Head of caudate nucleus (tissue), 42 donors: Measurements from ENCODE around the gene TCEA2.

Experiments
- DNase-seq, 42 donors: peaks; one replicate each; pipeline versions ENCODE4 v3.0.0 to v3.0.0-alpha.2; 2020 to 2021; ENCODE audit warnings: mixed read lengths in 7 of 42
- intact Hi-C: fragments of 100-400 bp; cut with DNase I; formaldehyde crosslinking; loops from one replicate; pipeline ENCODE4 v1.15.0; 2022

TCEA2 gene

DNA sequence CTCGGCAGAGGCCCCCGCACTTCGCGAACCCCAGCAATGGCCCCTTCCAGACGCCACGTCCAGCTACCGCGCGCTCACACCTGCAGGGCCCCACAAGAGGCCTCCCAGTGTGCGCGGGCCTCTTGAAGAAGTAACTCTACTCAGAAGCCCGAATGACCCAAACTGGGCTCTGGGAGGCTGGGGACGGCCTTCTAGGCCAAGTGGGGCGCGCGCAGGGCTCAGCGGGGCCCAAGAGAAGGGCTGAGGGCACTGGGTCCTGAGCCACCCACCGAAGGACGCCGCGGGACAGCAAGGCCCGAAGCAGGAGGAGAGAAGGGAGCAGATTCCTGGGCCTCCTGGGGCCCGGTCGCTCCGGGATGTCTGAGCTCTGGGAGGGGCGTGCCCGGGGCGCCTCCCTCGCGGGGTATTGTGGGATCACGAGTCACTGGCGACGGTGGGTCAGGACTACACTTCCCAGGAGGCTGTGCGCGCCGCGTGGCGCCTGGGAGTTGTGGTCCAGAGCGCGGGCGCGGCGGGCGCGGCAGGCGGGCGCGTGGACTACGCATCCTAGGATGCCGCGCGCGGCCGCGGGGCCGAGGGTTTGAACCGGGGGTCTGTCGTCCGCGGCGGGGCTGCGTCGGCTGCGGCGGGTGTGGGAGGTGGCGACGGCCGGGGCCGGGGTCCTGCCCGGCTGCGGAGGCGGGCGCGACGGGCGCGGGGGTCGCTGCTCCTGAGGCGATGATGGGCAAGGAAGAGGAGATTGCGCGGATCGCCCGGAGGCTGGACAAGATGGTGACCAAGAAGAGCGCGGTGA, at the start of gene TCEA2:
TCEA2 (plus strand) TSS at position 603 of the 793 bp plus-strand sequence; CDS start at position 718, 115 bp downstream.
- intact Hi-C loops: loop anchor here (5.0 kb wide), 1 partner anchor 105 kb away; the partner anchor contains the start of gene UCKL1
- peak; percentile 96 to 100 (median 99) for DNase-seq

DNA sequence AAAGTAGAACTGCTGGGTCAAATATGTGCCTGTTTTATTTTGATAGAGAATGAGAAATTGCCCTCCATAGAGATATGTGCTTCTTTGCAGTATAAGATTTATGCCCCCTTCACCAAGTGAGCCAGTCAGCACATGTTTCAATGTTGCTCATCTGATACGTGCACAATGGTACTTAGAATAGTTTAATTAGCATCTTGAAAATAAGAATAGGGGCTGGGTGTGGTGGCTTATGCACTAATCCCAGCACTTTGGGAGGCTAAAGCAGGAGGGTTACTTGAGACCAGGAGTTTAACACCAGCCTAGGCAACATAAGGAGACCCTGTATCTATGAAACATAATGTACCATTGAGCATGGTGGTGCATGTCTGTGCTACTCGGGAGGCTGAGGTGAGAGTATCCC, 47.4 kb upstream of the TCEA2 start:
- DNase-seq: no peak
- intact Hi-C loops: no loop called here

DNA sequence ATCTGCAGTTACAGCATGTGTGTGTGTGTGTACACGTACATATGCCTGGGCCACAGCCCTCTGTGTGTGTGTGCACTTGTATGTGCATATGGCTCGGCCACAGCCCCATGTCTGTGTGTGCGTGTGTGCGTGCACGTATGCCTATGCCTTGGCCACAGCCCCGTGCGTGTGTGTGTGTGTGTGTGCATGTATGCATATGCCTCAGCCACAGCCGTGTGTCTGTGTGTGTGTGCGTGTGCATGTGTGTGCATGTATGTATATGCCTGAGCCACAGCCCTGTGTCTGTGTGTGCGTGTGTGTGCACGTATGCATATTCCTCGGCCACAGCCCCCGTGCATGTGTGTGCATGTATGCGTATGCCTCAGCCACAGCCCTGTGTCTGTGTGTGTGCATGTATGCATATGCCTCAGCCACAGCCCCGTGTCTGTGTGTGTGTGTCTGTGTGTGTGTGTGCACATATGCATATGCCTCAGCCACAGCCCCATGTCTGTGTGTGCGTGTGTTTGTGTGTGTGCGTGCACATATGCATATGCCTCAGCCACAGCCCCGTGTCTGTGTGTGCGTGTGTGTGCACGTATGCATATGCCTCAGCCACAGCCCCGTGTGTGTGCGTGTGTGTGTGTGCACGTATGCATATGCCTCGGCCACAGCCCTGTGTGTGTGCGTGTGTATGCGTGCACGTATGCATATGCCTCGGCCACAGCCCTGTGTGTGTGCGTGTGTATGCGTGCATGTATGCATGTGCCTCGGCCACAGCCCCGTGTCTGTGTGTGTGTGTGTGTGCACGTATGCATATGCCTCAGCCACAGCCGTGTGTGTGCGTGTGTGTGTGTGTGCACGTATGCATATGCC, 41.6 kb upstream of the TCEA2 start:
- DNase-seq: no peak
- intact Hi-C loops: no loop called here

DNA sequence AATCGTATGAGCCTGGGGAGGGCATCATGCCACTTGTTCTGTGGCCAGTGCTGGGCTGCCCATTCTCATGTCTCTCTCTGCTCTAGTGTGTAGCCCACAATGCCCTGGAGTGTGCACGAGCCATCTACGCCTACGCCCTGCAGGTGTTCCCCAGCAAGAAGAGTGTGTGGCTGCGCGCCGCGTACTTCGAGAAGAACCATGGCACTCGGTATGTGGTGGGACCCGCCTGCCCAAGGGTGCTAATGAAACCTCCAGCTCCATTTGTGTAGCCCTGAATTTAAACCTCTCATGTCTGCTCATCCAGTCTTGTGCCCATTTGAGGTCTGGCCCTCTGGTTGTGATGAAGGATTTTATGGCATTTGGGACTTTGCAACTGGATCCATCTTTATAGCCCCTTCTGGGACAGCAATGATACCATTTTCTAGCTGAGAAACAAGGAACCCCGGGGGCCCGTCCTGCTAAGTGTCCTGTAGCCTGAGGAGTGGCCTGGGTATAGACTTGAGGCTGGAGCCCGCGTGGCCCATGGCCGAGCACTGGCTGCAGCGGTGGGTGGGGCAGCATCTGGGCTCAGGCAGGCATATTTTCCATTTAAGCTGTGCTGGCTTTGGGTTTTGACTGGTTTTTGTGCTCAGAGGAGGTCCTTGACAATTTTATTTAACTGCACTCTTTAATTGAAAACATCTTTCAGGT, 40.2 kb upstream of the TCEA2 start:
- intact Hi-C loops: no loop called here
- no peak for DNase-seq

DNA sequence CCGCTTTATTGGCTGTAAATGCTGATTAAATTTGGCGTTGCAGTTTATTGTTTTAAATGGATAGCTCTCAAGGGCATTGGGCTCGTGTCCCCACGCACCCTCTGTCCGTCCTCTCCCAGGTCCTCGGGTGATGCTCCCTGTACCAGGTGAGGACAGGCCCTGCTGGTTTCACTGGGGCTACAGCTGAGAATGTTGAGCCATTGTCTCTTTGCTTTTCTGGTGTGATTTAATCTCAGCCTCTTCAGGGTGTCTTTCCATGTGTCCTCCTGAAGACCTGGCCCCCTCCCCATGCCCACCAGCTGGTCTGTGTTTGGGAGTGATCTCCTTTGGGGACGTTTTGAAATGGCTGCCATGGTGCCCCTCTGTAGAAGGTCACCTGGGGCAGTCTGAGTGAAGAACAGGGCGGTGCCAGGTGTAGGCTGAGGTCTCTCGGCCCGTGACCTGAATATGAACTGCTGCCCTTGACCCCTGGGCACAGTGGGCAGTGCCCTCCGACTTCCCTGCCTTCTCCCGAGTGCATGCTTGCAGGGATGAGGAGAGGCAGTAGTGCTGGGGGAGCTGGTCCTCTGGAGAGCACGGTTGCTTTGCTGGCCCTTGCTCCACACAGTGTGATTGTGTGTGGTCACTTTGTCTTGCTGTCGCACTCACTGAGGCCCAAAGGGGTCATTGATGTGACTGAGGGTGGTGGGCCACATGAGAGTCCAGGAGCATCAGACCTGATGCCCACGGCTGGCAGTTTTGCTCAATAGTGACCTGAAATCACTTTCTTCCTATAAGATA, 39.4 kb upstream of the TCEA2 start:
- intact Hi-C loops: no loop called here
- no peak for DNase-seq

DNA sequence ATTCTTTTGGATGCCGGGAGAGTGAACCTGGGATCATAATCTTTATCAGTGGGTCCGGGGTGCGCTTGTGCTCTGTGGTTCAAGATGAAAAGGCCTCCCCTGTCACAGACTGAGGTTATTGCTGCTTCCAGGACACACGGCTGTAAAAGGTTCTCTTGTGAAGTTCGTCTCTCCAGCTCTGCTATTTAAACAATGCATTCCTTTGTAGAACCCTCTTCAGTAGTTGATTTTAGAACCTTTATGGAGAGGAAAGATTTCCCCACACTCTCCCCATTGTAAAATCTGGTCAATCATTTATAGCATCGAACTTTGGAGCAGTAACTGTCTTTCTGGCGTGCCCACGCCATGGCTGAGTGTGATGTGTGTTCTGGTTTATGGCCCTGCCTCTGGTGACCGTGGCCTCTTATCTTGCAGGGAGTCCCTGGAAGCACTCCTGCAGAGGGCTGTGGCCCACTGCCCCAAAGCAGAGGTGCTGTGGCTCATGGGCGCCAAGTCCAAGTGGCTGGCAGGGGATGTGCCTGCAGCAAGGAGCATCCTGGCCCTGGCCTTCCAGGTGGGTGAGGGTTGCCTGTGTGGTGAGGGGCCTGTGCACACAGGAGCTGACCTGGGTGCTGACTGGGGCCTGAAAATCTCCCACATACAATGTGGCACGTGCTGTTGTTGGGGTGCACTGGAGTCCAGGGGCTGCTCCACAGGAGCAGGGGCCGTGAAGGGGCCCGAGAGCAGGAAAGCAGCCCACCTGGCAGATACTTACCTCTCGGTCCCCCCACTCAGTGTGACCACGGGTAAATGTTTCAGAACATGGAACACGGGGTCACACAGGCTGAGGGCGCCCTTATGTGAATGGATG, 38.6 kb upstream of the TCEA2 start:
- no peak for DNase-seq
- intact Hi-C loops: no loop called here

DNA sequence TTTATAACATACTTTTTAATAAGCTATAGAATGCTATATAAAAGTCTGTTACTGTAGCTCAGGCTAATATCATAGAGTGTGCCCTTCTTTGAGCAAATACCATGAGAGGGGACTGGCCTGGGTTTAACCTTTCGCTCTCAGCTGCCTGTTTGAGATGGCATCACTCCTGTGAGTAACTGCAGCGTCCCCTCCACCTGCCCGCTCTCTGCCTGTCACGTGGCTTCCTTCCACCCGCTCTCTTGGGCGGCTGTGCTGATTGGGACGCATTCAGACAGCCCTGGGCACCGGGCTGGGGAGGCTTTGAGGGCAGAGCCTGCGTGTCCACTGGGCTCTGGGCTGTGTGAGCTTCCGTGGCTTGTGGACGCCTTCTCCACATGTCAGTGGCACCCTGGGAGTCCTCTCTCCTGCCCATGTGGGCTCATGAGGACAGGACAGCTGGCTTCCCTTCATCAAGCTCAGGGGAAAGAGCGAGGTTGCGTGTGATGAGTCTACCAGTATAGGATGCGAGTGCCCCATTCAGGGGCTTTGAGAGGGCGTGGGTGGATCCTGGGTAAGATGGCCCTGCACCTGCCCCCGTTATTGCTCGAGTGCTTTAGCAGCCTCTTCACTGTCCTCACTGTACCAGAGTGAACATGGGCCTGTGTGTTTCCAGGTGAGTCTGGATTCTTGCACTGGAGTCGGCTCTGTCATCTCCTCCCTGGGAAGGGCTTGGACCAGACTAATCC, 37.7 kb upstream of the TCEA2 start:
- no peak for DNase-seq
- intact Hi-C loops: no loop called here

DNA sequence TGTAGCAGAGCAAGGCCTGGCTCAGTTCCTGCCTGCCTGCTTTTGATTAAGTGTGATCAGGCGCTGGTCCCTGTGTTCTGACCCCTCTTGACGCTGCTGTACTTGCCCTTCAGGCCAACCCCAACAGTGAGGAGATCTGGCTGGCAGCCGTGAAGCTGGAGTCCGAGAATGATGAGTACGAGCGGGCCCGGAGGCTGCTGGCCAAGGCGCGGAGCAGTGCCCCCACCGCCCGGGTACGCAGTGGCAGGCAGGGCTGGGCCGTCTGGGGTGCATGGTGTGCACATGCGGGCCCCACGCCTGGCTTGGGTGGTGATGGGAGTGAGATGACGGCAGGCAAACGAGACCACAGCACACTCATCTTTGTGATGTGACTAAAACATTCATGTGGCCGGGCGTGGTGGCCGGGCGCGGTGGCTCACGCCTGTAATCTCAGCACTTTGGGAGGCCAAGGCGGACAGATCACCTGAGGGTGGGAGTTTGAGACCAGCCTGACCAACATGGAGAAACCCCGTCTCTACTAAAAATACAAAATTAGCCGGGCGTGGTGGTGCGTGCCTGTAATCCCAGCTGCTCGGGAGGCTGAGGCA, 37.1 kb upstream of the TCEA2 start:
- no peak for DNase-seq
- intact Hi-C loops: no loop called here

DNA sequence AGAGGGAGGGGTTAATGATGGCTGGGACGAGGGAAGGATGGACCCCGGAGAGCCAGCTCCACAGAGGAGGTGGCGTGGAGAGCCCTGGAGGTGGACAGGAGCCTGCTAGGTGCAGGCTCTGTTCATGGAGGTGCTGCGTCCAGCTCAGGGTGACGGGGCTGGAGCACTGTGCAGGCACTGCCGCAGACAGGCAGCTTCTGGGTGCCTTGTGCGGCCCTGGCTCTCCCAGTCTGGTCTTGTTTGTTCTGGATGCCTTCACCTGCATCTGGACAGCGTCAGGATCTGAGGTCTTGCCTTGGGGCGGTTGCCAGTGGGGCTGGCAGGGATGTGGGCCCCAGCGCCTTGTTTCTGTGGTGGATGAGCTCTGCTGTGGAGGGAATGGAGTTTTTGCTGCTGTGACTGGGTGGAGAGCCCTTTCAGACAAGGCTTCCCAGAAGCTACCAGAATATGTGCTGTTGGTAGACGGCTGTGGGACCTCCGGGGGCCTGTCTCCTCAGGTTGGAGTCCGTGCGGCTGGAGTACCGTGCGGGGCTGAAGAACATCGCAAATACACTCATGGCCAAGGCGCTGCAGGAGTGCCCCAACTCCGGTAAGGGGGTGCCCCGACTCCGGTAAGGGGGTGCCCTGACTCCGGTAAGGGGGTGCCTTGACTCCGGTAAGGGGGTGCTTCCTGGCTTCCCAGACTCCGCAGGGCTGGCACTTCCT, 34.9 kb upstream of the TCEA2 start:
- intact Hi-C loops: no loop called here
- DNase-seq: no peak

DNA sequence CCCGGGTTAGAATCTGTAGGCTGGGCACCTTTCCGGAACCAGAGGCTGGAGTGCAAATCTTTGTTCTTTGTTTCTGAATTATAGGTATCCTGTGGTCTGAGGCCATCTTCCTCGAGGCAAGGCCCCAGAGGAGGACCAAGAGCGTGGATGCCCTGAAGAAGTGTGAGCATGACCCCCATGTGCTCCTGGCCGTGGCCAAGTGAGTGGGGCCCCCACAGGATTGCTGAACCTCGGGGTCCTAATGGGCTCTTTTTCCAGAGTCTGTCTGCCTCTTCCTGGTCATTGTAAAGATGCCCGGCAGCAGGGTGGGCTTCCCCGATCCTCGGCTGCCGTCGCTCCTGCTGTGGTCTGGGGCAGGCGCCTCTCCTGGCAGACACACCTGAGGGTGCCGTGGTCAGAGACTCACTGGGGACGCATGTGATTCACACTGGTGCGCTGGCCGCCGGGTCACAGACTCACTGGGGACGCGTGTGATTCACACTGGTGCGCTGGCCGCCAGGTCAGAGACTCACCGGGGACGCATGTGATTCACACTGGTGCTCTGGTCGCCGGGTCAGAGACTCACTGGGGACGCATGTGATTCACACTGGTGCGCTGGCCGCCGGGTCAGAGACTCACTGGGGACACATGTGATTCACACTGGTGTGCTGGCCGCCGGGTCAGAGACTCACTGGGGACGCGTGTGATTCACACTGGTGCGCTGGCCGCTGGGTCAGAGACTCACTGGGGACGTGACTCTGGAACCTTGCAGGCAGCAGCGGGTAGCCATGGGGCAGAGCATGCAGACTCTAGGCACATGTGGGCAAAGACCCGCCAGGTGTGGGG, 33.5 kb upstream of the TCEA2 start:
- no peak for DNase-seq
- intact Hi-C loops: no loop called here

DNA sequence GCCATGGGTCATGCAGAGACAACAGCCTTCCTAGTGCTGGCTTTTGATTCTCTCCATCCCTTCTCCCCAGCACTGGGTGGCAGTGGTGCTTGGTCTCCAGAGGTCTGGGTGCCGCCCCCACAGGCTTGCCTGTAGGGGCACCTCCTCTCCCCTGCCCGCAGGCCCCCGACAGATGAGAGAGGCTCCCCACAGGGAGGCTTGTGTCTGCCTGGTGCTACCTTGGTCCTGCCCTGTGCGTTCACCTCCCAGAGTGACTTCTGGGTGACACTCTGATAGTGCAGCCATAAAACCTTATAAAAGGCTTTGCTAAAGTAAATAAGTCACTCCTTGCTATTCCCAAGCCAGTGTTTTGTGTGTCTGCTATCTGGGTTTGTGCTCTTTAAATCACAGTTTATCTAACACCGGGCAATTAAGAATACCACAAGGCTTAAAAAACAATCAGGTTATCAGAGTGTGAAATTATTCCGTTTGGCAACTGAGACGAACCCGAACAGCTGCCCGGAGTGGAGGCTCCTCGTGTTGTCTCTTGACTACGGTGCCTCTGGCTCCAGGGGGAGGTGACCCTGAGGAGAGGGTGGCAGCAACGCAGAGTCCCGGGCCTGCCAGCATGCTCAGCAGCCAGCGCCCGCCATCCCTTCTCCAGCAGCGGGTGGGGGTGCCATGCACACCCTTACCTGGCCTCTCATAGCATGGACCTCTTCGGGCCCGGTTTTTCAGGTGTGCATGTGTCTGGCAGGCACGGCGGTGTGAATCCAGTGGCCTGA, 32.4 kb upstream of the TCEA2 start:
- intact Hi-C loops: no loop called here
- no peak for DNase-seq

DNA sequence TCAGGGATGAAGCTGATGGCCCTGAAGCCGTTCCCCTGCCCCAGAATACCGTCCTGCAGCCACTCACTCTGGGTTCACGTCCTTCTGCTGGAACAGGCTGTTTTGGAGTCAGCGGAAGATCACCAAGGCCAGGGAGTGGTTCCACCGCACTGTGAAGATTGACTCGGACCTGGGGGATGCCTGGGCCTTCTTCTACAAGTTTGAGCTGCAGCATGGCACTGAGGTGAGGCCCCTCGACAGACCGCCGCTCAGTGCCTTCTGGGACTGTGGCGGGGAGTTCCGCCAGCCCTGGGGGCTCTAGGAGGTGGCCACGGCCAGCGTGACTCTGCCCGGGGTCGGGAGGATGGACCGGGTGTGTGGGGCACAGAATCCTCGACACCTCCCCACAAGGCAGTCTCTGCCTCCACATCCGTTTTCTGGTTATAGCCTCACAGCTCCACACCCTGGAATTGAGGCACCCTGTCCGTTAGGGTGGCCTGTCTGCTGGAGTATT, 31.1 kb upstream of the TCEA2 start:
- no peak for DNase-seq
- intact Hi-C loops: no loop called here

DNA sequence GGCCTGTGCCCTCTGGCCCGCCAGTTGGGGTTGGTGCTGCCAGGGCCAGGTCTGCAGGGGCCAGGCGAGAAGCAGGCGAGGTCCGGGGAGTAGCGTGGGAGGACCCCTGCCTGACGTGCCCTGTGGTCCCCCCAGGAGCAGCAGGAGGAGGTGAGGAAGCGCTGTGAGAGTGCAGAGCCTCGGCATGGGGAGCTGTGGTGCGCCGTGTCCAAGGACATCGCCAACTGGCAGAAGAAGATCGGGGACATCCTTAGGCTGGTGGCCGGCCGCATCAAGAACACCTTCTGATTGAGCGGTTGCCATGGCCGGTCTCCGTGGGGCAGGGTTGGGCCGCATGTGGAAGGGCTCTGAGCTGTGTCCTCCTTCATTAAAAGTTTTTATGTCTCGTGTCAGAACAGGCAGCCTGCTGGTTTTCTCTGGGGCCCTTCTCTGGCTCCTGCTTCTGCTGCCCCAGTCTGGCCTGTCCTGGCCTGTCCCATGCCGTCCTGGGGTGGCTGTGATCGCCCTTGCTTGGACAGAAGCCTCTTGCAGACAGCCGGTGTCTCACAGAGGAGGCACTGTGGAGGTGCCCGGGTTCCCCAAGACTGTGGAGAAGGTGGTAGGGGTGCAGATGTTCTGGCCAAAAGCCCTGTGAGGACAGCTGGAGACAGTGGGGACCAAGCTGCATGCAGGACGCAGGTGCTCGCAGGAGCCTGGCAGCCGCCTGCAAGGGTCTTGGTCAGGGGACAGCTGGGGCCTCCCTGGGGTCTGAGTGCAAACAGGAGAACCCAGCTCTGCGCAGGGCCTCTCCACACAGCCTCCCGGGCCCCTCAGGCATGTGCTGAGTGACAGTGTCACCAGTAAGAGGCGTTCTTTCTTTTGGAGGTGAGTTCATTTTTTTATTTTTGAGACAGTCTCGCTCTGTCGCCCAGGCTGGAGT, 30.0 kb upstream of the TCEA2 start:
- intact Hi-C loops: no loop called here
- no peak for DNase-seq
